ENCODE data around the gene PRKCQ.

The PRKCQ gene

GRCh38 chr10:6565588-6565987 is 14.5 kb downstream of the PRKCQ start:
- DNase-seq, result no peak

GRCh38 chr10:6564367-6564766 is 15.7 kb downstream of the PRKCQ start:
- DNase-seq, result no peak

GRCh38 chr10:6563731-6564130 is 16.3 kb downstream of the PRKCQ start:
- DNase-seq, result no peak

- DNase-seq, result peak; percentile 39
Measured at GRCh38 chr10:6563075-6563474, 17.0 kb downstream of the PRKCQ start.

- no peak for DNase-seq
Measured at GRCh38 chr10:6562221-6562620, 17.9 kb downstream of the PRKCQ start.

GRCh38 chr10:6561552-6561951 is 18.5 kb downstream of the PRKCQ start:
- DNase-seq, result no peak

GRCh38 chr10:6558759-6559461 is 21.2 kb downstream of the PRKCQ start:
- DNase-seq, result peak; percentile 28

- peak; percentile 59 for DNase-seq
Measured at GRCh38 chr10:6558272-6558671, 21.8 kb downstream of the PRKCQ start.

- DNase-seq, result no peak
Measured at GRCh38 chr10:6553937-6554336, 26.1 kb downstream of the PRKCQ start.

- DNase-seq, result peak; percentile 74
Measured at GRCh38 chr10:6543431-6544005, 36.6 kb downstream of the PRKCQ start.

- peak; percentile 68 for DNase-seq
Measured at GRCh38 chr10:6542999-6543430, 37.1 kb downstream of the PRKCQ start.

- DNase-seq, result no peak
Measured at GRCh38 chr10:6539833-6540232, 40.2 kb downstream of the PRKCQ start.

GRCh38 chr10:6537770-6538169 is 42.3 kb downstream of the PRKCQ start:
- no peak for DNase-seq

GRCh38 chr10:6536102-6536501 is 44.0 kb downstream of the PRKCQ start:
- no peak for DNase-seq

GRCh38 chr10:6535156-6535764 is 44.8 kb downstream of the PRKCQ start:
- DNase-seq, result no peak

GRCh38 chr10:6532321-6532720 is 47.8 kb downstream of the PRKCQ start:
- no peak for DNase-seq

- no peak for DNase-seq
Measured at GRCh38 chr10:6530966-6531365, 49.1 kb downstream of the PRKCQ start.

GRCh38 chr10:6530211-6530840 is 49.8 kb downstream of the PRKCQ start:
- peak; percentile 85 for DNase-seq

- DNase-seq, result no peak
Measured at GRCh38 chr10:6528198-6528950, 51.7 kb downstream of the PRKCQ start.

- no peak for DNase-seq
Measured at GRCh38 chr10:6525599-6526165, 54.4 kb downstream of the PRKCQ start.

GRCh38 chr10:6522230-6522629 is 57.8 kb downstream of the PRKCQ start:
- no peak for DNase-seq

GRCh38 chr10:6520138-6520537 is 59.9 kb downstream of the PRKCQ start:
- DNase-seq, result no peak

All from CD4-positive, alpha-beta T cell treated with Interleukin-12 subunit alpha and Interleukin-12 subunit beta, for 1 hour (primary cell).